D721Med (cell line): Measurements from ENCODE around the gene ANKRD33B.

Experiments
- DNase-seq: peaks from one replicate; pipeline ENCODE4 v3.0.0; 2011; ENCODE audit warnings: low spot score; ENCODE audit not compliant: insufficient read length
- FAIRE-seq: peaks from 2 replicates; lab custom pipeline; 2011; peaks lifted over from hg19 to GRCh38; lab: Jason Lieb, UNC
- TF ChIP-seq, protein P1 (sequence below): IDR thresholded peaks from 2 replicates; pipeline ENCODE4 v1.5.1; 2012; ENCODE audit warnings: mild to moderate bottlenecking, control low read depth; ENCODE audit not compliant: insufficient read depth; ENCODE audit errors: missing control alignments

Gene ANKRD33B

DNA sequence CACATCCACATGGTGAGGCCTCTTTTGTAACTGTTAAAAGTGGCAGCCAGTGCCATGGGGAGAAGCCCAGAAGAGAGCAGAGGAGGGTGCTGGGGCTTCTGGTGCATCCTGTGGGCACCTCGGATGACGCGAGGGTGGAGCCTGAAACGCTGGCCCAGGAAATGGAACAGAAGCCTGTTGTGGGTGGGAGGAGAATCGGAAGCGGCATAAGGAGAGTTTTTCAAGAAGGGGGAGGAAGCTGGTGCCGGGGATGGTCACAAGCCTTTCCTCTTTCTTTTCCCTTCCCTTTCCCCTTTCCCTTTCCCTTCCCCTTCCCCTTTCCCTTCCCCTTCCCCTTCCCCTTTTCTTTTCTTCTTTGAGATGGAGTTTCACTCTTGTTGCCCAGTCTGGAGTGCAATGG, 12.9 kb downstream of the ANKRD33B start:
- FAIRE-seq (no peak), DNase-seq (no peak)
- TF ChIP-seq, protein P1, sequence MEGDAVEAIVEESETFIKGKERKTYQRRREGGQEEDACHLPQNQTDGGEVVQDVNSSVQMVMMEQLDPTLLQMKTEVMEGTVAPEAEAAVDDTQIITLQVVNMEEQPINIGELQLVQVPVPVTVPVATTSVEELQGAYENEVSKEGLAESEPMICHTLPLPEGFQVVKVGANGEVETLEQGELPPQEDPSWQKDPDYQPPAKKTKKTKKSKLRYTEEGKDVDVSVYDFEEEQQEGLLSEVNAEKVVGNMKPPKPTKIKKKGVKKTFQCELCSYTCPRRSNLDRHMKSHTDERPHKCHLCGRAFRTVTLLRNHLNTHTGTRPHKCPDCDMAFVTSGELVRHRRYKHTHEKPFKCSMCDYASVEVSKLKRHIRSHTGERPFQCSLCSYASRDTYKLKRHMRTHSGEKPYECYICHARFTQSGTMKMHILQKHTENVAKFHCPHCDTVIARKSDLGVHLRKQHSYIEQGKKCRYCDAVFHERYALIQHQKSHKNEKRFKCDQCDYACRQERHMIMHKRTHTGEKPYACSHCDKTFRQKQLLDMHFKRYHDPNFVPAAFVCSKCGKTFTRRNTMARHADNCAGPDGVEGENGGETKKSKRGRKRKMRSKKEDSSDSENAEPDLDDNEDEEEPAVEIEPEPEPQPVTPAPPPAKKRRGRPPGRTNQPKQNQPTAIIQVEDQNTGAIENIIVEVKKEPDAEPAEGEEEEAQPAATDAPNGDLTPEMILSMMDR: no peak

DNA sequence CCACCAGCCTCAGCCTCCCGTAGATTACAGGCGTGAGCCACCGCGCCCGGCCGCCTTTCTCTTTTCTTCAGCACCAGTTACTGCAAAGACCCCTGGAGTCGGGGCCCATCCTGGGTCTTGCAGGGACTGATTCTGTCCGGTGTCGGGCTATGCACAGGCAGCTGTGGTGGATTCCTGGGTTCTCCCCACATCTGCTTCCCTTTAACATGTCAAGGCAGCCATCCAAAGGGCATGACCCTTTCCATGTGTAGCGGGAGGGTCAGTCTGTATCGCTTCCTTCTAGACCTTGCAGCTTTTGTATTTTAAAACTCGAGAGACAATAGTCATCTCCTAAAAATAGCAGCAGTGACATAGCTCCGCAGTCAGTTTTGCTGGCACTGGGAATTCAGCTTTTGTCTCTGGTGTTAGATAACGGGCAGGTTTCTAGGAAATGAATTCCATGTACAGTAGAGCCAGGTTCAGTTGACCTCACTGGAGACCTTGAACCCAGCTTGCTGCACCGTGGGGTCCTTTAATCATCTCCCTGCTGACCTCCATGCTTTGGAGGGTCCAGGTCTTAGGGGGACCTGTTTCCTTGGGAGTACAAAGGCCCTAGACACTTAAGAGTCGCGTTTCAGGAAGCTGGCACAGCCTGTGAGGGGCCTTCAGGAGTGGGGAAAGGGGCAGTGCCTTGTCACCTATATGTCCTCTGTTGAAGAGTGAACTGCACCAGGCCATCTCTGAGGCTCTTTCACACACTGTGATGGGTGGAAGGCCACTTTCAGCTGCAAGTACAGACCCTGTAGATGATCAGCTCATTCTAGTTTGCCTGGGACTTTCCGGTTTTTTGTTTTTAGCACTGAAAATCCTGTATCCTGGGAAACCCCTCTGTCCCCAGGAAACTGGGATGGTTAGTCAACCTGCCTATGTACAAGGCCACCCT, 13.8 kb downstream of the ANKRD33B start:
- TF ChIP-seq, protein P1: no peak
- no peak for FAIRE-seq
- no peak for DNase-seq

DNA sequence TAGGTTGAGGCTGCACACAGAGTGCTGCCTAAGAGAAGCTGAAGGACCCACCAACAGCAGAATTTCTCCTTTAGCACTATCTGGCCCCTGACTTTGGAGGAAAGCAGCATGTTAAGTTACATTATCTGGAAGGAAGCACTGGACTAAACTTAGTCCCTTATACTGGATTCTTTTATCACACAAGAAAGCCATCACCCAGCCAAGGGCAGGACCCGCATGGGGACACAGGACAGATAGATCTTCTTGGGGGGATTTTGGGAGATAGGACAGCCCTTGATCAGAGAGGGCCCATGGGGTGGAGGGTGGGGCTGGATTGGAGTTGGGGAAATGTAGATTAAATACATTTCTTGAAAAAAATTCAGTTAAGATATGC, 14.4 kb downstream of the ANKRD33B start:
- DNase-seq (no peak), FAIRE-seq (no peak)
- TF ChIP-seq, protein P1: no peak

DNA sequence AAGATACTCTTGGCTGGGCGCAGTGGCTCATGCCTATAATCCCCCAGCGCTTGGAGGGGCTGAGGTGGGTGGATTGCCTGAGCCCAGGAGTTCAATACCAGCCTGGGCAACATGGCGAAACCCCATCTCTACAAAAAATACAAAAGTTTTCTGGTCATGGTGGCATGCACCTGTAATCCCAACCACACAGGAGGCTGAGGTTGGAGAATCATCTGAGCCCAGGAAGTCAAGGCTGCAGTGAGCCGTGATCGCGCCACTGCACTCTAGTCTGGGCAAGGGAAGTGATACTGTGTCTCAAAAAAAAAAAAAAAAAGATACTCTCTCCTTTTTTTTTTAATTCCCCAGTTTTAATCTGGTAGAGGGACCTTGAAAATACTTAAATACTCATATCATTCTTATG, 15.0 kb downstream of the ANKRD33B start:
- TF ChIP-seq, protein P1: no peak
- no peak for FAIRE-seq
- no peak for DNase-seq

DNA sequence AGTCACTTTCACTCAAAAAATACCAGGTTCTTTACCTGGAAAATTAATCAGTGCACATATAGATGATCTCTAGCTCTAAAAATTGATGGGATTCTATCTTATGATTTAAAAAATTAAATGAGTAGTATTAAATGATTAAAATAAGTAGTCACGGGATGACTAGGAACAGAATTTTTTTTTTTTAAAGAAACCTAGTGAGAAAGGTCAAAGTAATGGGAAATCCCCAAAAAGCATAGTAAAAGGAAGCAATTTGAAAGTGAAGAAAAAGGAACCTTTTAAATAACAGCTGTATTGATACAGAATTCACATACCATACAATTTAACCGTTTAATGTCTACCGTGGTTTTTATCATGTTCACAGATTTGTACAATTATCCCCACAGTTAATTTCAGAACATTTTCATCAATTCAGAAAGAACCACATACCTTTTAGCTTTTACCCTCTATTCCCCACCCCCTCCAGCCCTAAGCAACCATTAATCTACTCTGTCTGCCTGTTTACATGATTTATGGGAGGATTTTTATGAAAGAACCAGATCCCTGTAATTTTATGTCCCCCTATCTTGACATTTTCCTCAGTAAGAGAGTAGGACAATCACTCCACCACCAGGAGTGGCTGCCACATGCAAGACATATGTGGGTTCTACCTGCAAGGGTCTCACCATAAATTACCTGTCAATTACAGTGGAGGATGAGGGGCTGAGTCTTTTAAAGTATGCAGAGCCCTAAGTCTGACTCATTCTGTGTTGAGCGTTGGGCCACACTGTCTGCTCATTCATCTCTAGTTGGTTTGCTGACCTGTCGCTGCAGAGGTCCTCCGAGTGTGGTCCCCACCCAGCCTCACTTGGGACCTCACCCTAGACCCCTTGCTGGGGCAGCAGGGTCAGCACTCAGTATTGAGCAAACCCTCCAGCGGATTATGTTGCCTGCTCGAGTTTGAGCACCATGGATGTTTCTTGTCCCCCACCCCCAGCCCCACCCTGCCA, 16.0 kb downstream of the ANKRD33B start:
- no peak for DNase-seq
- no peak for FAIRE-seq
- TF ChIP-seq, protein P1: no peak

DNA sequence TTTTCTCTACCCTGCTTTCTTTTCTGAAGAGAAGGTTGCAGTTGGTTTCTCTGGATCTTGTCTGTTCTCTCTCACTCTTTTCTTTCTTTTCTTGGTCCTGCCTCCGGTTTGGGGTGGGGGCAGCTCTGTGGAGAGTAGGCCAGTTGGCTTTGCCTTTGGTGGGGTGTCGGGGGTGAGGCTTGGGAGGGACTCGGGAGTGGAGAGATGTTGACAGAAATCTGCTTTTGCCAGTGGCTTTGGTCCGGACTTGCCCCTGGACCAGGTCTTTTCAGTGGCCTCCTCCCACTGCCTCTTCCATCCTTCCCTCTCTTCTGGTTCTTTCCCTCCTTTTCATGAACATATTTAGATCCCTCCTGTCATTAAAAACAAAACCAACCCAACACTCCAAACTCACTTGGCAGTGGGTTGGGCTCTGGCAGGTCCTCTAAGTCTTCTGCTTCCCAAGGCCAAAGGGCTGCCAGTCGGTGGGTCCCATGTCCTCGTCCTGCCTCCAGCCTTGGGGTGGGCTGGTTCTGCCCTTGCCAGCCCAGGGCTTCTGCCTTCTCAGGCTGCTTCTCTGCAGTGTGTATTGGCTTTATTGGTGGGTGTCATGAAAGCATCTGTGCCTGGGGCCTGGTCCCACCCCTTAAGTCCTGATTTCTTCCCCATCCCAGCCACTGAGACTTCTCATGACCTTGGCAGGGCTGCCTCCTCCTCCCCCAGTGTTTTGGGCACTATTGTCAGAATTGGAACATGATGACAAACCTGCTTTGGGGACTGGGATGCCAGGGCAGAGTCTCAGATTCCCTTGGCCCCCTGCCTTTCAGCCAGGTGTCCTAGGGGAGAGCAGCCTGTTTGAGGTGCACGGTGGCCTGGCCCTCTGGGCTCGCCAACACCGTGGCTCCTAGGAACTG, 16.9 kb downstream of the ANKRD33B start:
- no peak for FAIRE-seq
- TF ChIP-seq, protein P1: no peak
- DNase-seq: no peak
